ENCODE measurements around the gene GRAP.

GRAP gene

GRCh38 chr17:19019041-19019941, 27.5 kb downstream of the GRAP start:
- DNase-seq: no peak

DNA sequence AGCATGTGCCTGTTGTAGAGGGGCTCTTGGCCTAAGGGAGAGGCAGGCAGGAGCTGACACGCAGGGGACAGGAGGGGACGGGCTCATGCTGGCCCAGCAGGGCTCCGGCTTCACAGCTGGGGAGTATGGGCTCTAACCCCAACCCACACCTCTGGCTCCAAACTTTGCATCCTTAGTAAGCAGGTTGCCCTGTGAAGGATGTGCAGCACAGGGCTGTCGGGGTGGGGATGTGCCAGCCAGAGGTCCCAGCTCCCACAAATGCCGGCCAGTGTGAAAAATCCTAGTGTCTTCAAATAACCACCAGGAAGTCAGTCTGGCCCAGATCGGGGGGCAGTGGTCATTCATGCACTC, 28.2 kb downstream of the GRAP start:
- DNase-seq: no peak

DNA sequence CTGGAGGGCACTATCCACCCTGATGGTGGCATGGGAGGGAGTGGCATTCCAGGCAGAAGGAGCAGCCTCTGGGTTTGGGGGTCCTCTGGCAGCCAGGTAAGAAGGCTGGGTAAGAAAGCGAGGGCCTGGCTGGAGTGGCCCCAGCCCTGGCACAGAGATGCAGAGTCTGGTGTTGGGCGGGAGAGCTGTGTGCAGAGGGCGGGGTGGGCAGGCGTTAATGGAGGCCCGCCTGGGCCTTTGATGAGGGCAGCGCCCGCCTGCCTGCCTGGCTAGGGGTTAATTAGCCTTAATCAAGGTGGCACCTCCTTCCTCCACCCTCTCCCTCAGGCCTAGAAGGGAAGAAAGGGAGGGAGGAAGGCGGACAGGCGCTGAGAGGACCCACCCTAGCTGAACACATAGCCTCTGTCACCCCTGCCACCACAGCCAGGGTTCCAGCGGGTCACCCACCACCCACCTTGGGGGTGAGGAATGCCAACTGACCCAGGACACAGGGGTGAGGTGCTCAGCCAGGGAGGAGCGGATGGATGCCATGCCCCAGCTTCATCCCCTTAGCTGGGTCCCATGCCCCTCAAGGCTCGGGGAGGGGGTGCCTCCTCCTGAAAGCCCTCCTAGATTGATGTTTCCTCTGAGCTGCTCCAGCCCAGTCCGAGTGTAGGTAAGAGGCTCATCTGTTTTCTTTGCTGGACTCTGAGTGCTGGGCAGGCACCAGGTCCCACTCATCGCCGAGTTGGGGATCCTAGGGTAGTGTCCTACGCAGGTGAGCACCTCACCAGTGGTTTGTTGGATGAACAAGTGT, 28.8 kb downstream of the GRAP start:
- no peak for DNase-seq

- DNase-seq: no peak
These were observed 29.4 kb downstream of the GRAP start for GRCh38 chr17:19017401-19017800.

- DNase-seq: no peak
These were observed 29.9 kb downstream of the GRAP start for GRCh38 chr17:19016881-19017280.

DNA sequence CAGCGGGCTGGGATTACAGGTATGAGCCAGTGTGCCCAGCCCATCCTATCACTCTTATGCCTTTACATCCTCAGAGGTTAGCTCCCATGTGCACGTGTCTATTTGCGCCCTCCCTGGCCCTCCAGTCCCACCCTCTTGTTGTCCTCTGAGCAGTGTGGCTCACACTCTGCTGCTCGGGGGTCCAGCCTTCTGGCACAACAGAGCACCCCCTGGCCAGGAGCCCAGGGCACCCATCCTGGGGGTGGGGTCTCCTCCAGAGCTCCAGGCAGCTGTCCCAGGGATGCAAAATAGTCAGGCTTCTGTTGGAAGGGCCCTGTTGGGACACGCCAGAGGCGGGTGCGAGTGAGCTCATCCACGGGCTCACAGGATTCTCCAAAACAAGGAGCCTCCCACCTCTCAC, 30.5 kb downstream of the GRAP start:
- DNase-seq: no peak

GRCh38 chr17:19015428-19015827, 31.3 kb downstream of the GRAP start:
- no peak for DNase-seq

- no peak for DNase-seq
These were observed 32.0 kb downstream of the GRAP start for GRCh38 chr17:19014628-19015215.

DNA sequence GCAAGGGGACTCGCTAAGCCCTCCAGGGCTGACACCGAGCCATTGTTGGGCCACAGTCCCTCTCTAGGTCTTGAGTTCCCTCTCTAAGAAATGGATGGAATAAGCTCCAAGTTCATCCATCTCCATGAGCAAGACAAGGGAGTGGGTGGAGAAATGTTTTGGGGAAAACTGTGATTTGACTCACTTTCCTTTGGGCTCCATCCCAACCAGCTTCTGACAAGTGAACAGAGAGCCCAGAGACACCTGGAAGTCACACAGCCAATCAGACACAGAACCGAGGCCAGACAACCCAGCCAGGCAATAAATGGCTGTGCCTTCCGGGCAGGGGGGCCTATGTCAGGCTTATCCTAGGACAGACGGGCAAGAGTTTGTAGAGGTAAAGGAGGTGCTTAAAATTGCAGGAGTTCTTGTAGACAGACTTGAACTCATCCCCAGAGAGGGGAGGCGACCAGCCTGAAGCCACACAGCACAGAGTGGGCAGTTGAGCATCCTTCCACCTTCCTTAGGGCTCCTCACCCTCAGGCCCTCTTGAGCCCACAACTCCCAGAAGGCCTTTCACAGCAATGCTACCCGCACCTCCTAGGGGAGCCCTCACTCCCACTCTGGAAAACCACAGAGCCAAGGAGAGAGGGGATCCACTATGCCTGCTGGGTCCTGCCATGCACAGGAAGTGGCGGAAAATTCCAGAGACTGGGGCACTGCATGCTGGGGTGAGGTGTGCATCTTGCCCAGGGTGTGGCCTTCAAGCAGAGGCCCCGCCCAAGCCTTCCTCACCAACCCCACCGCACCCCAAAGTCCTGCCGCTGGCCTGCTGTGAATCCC, 32.7 kb downstream of the GRAP start:
- no peak for DNase-seq

DNA sequence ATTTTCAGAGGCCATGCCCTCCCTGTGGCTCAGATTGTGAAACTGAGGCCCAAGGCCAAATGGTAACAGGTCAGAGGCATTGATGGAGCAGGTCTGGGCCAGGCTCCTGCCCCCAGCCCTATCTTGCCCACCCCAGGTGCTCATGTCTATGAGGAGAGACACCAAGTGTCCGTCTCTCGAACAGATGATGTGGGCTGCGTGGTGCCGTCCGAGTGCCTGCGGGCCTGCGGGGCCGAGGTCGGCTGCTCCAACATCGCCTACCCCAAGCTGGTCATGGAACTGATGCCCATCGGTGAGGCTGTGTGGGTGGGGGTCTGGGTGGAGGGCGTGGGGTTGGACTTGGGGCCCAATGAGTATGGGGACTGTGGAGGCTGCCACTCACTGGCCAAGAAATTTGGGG, 33.5 kb downstream of the GRAP start:
- DNase-seq: no peak

DNA sequence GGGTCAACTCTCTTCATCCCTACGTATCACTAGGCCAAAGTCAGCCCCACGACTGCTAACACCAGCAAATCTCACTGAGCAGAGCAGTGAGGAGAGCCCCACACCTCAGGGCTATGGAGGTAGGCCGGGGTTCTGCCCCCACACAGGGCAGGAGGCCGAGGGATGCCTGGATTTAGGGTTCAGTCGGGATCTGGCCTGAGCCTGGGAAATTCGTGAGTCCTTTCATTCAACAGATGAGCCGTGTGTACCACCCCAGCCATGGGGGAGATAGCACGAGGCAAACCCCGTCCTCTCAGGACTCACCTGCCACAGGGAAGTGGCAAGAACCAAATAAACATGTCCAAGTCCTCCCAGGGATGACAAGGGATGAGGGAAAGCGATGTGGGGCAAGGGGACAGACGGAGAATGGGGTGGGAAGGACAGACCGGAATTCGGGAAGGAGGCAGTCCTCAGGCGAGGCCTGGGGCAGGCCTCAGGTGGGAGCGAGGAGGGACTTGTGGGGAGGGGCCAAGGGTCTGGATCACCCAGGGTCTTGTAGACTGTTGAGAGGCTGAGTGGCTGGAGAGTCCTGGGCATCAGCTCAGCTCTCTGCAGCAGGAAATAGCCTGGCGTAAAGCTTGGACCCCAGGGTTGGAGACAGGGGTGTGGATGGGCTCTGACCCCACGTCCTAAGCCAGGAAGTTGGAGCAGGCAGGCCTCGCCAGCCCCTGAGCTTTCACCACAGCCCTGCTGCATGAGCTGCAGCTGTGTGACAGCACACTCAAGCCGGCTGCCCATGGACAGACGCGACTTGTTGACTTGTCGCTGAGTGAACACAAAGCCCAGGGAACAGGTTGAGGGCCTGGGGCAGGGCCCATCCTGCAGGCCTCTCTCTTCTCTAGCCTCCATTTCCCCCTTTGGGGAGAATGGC, 34.3 kb downstream of the GRAP start:
- DNase-seq: no peak

DNA sequence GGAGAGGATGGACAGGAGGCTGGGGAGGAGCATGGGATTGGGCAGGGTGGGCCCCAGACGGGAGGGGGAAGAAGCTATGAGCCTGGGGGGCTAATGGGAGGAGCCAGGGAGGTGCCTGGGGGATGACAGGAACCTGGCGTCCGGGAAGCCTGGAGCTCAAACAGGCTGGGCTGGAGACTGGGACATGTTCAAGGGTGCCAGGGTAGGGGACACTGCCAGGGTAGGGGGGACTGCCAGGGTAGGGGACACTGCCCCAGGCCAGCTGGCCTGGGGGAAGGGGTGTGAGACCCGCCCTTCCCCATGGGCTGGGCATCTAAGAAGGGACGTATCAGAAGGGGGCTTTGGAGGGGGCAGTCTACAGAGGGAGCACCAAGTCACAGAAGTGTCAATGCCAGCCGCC, 35.2 kb downstream of the GRAP start:
- no peak for DNase-seq

GRCh38 chr17:19010729-19011505, 35.8 kb downstream of the GRAP start:
- DNase-seq: no peak

GRCh38 chr17:19009970-19010369, 36.8 kb downstream of the GRAP start:
- DNase-seq: no peak

GRCh38 chr17:19006698-19007097, 40.1 kb downstream of the GRAP start:
- DNase-seq: no peak

DNA sequence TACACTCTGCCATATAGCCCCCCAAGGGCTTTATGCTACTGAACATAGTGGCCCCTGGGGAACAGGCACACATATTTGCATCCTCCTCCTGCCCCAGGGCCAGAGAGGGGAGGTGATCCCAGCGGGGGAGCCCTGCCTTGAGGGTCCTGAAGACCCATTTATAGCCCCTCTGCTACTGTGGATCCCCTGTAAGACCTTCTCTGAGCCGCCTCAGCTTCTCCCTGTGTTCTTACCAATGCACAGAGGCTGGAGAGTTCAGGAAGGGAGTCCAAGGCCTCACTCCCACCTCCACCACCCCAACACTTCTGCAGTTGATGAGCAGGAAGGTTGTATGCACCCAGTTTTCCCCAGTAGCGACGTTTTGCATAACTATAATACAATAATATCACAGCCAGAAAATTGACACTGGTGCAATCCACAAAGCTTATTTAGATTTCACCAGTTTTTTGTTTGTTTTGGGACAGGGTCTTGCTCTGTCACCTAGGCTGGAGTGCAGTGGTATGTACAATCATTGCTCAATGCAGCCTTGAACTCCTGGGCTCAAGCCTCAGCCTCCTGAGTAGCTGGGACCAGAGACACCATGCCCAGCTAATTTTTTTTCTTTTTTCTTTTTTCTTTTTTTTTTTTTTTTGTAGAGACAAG, 40.8 kb downstream of the GRAP start:
- DNase-seq: no peak

DNA sequence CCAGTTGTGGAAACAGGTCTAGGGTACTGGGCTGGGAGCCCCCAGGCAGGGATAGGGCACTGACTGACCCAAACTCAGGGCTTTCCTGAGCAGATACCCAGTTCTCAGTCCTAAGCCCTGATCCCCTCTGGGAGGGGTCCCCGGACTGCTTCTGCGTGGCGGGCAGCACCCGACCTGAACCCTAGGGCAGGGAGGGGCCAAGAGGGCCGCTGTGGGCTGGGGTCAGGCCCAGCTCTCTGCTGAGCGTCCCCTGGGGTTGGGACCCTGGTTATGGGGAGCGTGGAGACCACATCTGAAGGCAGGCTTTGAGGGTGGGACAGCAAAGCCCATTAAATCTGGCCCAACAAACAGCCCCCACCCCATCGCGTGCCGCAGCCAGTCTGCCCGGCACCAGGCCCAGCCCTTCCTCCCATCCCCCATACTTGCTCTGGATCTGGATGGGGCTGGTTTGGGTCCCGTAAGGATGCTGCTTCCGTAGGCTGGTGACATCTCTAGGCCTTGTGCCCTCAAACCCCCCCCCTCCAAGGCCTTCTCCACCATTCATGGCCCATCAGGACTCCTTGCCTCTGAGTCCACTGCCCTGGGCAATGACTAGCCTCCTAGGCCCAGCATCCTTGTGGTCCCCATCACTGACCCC, 41.5 kb downstream of the GRAP start:
- no peak for DNase-seq

DNA sequence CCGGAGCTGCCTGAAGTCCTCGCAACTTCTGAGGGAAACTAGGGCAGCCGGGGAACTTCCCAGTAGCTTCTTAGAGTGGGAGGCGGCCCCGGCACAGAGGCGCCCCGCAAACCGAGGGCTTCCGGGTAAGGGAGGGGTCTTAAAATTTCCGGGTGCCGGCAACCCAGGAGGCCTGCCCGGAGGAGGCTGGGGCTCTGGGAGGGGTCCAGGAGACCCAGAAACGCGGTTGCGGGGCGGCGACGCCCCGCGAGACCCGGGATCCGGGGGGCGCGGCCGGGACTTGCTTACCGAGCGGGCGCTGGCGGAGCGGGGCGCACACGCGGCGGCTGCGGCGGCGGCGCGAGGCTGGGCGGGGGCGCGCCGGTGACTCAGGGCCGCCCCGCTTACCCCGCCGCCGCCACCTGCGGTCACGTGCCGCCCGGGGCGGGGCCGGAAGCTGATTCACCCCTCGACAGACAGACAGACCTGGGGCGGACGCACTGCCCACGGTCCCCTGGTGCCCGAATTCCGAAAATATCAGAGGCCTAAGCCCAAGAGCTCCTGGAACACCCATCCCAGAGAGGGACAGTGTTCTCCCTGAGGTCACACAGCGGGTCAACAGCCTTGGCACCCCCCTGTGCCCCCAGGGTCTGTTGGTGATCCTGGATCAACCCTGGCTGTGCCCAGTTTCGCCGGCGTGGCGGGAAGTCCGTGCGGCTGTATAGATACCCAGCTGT, 42.2 kb downstream of the GRAP start, which contains the start of gene FAM83G:
FAM83G (minus strand) TSS at position 344 of the 716 bp plus-strand sequence. CDS start 723 bp downstream, outside the sequence.
- peak in 23 of 56 donors; percentile 2 to 69 (median 22) for DNase-seq
